Stimulated activated CD4-positive, alpha-beta T cell treated with anti-CD3 and anti-CD28 coated beads, Interleukin-1b, Interleukin-23, amount 100 ng/mL, for 48 hours (primary cell): ENCODE data around the gene TEP1.
A peak's percentile ranks its signal among the peaks of the same experiment; 100 is the strongest.

Source experiments
- DNase-seq: peaks from one replicate; pipeline ENCODE4 v3.0.0-alpha.2; 2020

TEP1 gene

DNA sequence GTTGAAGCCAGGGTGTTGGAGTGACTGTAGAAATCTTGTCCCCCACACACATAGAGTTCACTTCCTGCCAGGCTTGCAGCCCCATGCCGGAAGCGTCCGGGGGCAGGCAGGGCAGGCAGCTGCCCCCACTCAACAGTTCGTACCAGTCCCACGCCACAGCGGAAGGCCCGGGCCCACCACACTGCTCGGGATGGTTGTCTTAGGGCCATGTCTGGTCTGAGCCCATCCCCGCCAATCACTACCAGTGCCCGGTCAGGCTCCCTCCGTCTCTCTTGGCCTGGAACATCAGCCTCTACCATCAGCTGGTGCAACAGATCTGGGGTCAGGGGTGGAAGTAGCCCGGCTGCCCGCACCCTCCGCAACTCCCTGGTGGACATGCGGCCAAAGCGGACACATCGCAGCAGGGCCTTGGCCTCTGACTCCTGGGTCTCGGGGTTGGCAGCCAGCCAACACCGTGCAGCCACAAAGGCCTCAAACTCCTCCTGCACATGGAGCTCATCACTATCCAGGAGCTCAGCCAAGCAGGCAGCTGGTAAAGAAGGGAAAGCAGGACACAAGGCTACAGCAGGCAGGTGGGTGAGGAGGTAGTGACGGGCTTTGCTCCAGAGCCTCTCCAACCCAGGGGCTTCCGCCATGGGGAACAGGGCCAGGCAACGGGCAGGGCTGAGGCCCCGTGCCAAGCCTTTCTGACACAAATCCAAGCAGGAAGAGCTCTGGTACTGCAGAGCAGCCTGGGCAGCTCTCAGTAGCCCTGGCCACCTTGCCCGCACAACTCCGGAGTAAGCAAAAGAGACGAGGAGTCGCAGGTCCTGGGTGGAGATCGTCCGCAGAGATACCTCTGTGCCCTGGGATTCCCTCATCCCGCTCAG, 16.7 kb upstream of the TEP1 start:
- DNase-seq, result no peak

DNA sequence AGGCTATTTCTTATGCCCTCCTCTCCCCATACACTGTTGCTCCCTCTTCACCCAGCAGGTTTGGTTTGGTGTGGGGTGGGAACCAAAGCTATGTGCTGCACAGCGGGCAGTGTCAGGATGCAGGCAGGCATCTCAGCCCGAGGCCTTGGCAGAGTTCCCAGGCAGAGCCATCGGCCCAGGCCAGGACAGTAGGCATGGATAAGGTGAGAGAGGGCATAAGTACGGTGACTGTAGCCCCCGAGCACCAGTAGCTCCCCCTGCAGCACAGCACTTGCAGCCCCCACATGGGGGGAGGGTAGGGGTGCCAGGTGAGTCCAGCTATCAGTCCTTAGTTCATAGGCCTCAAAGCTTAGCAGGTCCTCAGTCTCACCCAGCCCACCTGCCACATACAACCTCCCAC, 15.5 kb upstream of the TEP1 start:
- DNase-seq, result no peak

DNA sequence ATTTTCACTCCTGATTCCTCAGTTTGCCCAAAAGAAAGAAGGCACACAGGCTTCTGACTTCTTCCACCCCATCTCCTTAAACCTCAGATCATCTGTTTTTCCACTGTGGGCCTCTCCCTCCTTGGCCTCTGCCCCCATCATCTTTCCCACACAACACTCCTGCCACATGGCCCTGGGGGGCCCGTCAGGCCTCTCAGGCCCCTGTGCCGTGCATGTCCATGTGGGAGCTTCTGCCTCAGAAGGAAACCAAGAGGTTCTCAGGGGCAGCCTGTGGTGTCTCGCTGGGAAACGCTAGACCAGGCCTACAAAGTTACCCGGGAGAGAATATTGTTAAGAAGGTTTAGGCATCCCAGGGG, 14.7 kb upstream of the TEP1 start:
- DNase-seq, result no peak

DNA sequence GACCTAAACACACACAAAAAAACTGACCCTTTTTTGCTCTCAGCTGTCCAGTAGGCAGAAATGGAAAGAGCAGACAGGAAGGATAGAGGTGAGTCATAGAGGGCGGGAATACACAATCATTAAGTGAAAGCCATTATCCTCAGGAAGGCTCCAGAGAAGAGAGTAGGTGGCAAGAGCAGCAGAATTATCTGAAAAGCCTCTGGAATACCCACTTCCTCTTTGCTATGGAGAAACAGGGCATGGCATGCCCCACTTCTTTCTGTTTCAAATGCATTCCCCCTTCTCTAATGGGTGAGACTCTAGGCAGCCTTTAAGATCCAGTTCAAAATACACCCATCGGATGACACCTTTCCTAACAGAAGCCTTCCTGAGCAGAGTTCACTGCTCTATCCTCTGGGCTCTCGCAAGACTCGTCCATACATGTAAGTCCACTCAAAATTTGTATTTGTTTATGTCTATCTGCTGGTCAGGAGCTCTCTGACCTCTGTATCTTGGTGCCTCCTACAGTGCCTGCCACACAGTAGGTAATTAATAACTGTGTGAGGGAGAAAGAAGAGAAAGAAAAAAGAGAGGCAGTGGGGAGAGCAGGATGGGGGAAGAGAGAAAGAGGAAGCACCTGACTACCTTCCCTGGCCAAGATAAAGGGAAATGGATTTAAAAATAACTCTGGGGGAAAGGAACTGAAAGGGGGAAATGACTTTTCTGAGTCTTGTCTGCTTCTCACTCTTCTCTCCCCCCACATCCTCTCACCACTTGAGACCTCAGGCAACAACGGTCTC, 14.1 kb upstream of the TEP1 start:
- DNase-seq, result no peak

DNA sequence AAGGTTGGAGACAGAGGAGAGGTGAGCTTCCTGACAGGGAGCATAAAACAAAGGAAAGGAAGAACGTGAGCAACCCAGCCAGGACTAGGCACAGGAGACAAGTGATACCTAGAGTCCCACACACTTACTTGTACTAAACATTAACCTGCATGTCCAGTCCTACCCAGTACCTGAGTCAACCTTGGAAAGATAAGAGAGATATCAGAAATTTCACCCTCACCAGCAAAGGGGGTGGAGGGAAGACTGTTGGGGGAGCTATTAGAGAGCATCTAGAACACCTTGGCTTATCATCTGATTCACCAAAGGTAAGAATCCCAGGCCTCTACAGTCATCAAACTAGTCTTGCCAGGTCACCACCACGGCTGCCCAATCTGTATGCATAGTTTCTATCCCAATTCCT, 11.6 kb upstream of the TEP1 start:
- DNase-seq, result no peak

DNA sequence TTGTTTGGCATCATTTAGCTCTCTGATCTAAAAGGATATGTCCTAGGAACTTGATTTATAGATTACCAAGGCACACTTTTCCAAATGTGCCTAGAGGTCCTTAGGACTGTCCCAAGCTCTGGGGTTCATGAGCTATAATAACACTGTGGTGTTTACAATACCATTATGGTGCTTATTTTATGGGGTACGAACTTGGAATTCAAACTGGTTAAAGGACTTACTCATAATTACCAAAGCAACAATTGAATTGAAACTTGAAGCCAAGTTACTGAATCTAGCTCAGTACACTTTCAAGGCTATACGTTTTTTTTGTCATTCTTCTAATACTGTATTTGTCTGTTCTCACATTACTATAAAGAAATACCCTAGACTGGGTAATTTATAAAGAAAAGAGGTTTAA, 9.6 kb upstream of the TEP1 start:
- DNase-seq, result no peak

DNA sequence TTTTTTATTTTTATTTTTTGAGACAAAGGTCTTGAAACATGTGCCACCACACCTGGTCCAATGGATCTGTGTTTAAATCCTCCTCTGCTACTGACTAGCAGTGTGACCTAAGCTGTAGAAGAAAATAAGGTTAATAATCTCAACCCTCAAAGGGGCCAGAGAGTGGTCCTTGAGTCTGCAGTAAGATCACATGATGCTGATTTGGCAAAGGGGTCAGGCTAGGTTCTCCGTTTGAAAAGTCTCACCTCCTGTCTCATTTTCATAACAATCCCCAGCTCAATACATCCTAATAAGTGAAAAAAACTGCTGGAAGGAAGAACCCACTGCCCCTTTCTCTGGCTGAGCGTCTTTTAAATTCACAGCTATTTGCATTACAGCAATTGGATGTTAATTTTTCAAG, 8.0 kb upstream of the TEP1 start:
- DNase-seq, result no peak

DNA sequence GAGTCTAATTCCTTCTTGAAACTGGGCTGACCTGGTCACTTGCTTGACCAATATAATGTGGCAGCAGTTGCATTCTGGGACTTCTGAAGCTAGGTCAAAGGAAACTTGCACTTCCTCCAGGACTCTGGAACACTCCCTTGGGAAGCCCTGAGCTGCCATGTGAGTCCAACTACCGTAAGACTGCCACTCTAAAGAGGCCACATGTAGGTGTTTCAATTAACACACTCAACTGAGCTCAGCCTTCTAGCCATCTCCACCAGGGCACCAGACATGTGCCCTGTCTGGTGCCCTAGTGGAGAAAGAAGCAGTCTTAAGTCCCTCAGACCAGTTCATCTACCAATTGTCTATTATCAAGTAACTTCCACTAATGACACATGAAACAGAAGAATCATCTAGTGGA, 6.1 kb upstream of the TEP1 start:
- no peak for DNase-seq

DNA sequence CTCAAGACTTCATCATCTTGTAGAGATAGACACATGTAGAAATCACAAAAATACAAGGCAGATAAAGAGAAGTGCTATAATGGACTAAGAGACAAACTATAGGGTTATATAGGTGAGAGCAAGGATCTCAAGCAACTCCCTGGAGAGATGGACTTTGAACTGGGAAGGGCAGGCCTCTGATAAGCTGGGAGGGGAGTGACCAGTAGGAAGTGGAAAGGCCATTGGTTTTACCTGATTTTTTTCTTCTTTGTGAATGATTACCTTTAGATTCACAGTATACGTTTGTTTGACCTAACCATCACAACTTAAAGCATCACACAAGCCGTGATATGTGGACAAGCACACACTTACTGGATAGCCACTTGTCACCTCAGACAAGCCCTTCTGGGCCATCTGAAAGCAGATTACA, 5.2 kb upstream of the TEP1 start:
- DNase-seq, result no peak

DNA sequence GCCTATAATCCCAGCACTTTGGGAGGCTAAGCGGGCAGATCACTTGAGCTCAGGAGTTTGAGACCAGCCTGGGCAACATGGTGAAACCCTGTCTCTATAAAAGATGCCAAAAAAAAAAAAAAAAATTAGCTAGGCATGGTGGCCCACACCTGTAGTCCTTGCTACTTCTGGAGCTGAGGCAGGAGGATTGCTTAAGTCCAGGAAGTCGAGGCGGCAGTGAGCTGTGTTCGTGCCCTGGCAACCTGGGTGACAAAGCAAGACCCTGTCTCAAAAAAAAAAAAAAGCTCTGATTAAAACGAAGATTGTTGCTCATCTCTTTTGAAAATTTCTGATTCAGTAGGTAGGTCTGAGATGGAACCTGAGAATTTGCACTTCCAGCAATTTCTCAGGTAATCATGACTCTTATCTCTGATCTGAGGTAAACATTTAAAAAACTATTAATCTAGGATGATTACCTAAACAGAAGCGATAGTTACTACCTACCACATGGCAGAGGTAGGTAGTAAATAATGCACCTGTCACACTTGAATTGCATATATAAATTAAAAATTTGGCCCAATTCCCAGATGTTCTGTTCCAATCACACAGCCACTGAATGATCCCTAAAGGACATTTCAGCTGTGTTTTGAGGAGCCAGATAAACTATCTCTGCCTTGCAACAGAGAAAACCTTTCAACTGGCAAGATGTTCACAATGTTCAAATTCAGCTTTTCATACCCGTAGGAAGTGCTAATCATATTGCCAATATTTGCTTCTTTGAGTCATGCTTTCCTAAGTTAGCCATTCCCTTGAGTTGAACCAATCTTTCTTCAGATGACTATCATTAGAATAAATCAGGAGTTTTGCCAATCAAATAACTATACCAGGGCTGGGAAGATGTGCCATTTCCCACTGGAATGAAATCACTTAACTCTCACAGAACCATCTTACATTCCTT, 4.2 kb upstream of the TEP1 start:
- no peak for DNase-seq

DNA sequence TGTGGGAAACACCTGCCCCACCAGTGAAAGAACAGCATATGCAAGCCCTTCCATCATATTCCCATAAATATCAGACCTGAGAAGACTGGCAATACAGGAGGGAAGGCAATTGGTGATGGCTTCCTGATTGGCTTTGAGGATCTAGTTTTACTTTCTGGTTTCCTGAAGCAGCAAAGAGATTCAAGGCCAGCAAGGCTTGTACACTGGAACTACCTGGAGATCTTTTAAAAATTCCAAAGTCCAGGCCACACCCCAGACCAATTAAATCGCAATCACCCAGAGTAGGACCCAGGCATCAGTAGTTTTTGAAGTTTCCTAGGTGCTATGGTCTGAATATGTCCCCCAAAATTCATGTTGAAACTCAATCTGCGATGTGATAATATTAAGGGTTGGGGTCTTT, 2.9 kb upstream of the TEP1 start:
- no peak for DNase-seq

DNA sequence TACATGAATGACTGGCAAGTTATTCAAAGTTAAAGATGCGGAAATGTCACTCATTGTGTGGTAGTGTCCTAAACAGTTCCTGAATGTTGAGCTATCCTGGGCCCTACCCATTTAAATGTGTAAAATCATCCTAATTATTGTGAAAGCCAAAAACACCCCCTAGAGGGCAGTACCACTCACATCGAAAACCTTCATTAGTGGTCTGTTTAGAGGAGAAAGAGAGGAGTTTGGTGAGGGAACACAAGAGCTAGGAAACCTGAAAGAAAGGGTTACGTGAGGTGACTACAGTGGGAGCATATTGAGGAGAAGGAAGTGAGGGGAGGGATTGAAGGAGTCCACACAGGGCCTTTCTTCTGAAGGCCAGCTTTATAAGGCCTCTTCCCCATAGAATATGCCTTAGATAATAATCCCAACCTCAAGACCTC, 2.5 kb upstream of the TEP1 start:
- peak; percentile 10 for DNase-seq

DNA sequence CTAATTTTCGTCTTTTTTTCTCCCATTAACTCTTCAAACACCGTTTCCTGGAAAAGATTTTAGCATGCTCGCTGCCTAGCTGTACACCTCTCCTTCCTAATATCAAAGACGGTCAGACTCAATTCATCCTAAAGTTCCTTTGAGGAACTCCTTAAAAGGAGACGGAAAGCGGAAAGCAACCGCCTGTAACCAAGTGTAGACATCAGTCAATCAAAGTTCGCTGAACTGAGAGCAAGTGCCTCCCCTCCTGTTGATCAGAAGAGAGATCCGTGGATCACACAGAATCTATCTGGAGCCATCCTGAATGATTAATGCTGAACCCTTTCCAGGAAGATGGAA, 412 bp upstream of the TEP1 start:
- DNase-seq, result no peak

DNA sequence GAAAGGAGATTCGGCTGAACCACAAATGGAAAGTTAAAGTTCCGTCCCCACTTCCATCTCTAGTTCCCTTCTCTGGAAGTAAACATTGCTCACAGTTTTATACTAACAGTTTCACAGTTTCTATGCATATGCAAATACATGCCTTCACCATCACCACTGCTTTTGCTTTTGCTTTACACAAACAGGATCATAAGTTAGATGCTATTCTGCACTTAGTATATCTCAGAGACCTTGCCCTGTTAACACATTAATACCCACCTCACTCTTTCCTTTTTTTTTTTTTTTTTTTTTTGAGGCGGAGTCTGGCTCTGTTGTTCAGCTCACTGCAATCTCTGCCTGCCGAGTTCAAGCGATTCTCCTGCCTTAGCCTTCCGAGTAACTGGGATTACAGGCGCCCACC, 890 bp downstream of the TEP1 start:
- DNase-seq, result no peak

DNA sequence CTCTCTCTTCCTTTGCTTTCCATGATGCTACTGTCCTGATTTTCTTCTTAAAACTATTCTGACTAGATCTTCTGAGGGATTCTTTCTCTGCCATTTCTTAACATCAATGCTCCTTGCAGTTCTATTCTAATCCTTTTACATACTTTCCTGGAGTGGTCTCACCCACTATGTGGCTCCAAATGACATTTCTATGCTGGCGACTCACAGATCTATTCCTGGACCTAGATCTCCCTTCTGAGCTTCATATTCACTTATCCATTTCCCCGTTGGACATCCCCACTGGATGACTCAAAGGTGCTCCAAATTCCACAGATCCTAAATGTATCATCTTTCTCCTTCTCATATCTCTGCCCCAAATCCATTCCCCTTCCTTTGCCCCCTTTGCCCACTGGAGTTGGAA, 4.1 kb downstream of the TEP1 start:
- DNase-seq, result no peak

DNA sequence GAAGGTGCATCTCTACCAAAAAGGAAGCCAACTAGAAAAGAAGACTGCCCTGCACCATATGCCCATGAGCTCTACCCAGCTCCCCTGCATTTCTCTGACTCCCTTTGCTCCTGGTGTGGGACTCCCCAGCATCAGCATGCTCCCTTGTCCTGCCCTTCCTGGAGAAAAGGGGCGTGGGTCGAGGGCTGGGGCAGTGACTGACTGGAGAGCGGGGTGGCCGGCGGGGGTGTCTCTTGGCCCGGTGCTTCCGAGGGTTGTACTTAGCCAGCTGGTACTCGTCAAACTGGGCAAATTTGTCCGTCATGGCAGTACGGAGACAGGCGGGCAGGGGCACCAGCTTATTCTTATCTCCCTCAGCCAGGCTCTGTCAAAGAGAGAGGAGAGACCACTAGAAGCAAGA, 9.8 kb downstream of the TEP1 start:
- no peak for DNase-seq

DNA sequence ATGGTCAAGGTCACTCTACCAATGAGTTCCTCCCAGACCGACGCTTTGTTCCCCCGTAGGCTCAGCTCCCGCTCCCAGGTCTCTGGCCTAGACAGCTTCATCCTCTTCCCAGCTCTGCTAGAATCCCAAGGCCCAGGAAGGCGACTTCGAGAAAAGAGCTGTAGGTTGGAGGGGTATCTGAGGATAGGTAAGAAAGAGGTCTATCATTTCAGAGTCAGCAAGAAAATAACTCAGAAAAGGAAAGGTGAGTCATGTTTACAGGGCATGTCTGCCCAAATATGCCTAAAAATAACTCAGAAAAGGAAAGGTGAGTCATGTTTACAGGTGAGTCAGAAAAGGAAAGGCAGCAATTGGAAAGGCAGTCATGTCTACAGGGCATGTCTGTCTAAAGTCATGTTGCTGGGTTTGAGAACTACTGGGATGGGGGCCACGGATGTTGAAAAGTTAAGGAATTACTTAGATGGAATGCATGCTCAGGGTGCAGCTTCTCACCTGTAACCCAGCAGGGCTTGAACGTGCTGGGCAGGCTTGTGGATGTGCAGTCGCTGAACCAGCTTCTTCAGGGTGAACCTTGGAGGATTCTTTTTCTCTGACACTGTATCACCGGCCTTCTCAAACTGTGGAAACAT, 12.2 kb downstream of the TEP1 start:
- DNase-seq, result peak; percentile 11

DNA sequence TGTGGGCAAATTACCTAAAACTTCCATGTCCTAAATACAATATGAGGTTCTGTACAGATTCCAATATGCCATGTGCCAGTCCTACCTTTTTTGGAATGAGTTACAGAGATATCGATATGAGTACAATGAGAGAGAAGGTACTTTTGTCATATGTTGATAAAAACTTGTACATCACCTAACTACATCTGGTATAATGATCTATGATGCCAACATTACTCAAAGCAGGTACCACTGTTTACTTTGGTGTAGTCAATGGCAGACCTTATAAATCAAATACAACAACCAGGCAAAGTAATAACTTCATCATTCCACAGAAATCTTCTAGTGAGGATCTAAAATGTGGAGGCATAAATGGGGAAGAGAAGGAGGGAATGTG, 12.7 kb downstream of the TEP1 start:
- DNase-seq, result no peak

DNA sequence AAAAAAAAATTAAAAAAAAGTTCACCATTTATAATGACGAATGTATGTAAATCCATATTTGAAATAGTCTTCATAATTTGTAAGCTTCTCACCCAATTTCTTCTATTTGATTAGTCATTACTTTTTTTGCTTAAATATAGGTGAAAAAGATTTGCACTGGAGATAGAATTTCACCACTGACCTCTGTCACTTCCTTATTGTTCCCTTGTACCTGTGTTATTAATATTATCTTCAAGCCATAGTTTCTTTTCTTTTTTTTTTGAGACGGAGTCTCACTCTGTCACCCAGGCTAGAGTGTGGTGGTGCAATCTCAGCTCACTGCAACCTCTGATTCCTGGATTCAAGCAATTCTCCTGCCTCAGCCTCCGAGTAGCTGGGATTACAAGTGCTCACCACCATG, 15.8 kb downstream of the TEP1 start:
- no peak for DNase-seq

DNA sequence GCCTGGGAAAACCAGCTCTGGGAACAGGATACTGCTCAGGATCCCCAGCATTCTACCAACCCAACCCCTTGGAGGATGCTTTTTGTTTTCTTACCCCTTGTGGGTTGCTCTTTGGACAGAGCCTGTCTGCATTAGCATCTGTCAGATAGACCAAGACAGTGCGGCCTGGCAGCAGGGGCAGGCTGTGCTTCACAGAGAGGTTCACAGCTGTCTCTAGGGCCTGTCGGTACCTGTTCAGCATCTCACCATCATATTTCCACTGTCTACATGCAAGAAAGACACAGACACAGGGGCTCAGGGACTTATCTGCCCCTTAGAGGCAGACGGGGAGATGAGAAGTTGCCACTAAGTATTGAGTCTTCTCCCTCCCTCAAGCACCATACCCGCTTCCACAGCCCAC, 21.8 kb downstream of the TEP1 start:
- DNase-seq, result no peak

DNA sequence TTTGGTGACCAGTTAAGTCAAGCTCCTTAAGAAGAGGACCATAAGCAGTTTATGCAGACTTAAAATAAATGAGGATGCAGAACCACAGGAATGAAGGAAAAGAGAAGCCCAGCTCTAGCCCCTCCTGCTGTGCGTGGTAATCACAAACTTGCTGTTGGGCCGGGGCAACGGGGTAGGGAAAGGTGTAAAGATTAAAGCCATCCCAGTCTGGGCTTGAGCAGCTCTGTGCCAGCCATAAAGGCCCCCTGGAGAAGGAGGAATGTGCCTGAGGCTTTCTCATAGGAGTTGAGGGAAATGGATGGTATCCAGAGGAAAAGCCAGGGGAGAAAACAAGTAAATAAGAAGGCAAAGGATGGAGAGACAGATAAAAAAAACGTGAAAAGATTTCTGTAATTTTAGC, 25.1 kb downstream of the TEP1 start:
- no peak for DNase-seq

DNA sequence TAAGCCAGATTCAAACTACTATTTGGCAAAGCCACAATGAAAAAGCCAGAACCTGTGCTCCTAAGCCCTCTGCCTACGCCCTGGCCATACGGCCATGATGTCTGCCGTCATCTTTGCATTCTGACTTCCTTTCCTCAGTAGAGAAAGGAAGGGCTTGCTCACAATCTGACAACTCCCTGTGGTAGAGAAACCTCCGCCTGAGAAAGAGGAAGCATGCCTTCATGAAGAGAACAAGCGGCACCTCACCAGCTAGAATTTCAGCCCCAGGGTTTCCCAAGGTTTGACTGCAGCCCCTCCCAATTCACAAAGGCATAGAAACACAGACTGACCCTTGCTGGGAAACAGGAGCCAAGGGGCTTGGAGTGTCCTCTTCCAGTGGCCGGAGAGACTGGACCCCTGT, 25.7 kb downstream of the TEP1 start:
- no peak for DNase-seq

DNA sequence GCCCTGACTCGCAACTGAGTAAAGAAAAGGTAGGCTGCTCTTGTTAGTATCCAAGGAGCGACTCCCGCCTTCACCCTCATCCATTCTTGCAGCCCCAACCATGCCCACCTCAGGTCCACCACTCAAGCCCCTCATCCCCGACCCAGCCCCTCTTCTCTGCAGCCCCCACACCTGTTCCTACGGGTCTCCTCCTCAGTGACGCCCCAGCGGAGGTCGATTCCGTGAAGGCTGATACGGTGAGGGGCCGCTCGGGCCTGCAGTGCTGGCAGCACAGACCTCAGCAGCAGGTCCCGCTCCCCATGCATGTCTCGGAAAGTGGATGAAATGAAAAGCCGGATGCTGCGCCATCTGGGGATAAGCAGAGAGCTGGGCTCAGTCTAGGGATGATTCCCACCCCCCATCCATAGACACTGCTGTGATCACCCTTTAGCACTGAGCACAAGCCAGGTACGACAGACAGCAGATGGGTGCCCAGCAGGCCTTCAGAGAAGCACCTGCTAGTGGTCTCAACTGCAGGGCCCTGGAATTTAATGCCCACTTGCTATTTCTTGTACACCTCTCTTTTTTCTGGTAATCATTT, 26.9 kb downstream of the TEP1 start:
- no peak for DNase-seq
